Measurements from ENCODE around the gene LRRFIP1. TPM values are rescaled to one million over a fixed set of nuclear protein-coding genes. Genes with fewer than 3 reads are reported as not detected.
A peak's percentile ranks its signal among the peaks of the same experiment; 100 is the strongest.

The LRRFIP1 gene
- total and polyA plus RNA-seq, 2 of the 13 experiments (the other 11 are each of a cell fraction or from before 2014, with no cell fraction given): 15.9 to 40.5 TPM

DNA sequence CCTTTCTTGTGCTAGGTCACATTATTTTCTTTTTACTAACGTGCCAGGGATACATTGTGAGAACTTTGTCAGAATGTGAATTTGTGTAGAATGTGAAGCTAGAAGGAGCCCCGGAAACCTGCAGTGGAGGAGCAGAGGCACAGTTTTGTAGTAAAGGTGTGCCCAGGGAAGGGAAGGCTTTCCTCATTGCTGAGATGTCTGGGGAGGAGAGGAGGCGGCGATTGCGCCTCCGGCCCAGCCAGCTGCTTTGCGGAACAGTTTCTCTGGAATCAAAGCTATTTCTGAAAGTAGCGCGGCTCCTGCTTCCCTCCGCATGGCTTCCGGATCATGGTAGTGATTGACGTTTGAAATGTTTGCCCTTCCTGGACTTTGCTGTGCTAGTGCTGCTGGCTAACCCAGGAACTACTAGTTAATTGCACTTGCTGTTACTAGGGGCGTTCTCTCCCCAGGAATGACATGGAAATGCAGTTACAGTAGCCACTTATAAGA lies 88.1 kb downstream of the LRRFIP1 start (continued):
- TF ChIP-seq, protein P1, sequence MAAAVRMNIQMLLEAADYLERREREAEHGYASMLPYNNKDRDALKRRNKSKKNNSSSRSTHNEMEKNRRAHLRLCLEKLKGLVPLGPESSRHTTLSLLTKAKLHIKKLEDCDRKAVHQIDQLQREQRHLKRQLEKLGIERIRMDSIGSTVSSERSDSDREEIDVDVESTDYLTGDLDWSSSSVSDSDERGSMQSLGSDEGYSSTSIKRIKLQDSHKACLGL (CRISPR knock-in tag; IDR thresholded peaks at IDR 0.05): no peak
- TF ChIP-seq, protein P2, sequence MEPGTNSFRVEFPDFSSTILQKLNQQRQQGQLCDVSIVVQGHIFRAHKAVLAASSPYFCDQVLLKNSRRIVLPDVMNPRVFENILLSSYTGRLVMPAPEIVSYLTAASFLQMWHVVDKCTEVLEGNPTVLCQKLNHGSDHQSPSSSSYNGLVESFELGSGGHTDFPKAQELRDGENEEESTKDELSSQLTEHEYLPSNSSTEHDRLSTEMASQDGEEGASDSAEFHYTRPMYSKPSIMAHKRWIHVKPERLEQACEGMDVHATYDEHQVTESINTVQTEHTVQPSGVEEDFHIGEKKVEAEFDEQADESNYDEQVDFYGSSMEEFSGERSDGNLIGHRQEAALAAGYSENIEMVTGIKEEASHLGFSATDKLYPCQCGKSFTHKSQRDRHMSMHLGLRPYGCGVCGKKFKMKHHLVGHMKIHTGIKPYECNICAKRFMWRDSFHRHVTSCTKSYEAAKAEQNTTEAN (CRISPR knock-in tag; conservative IDR thresholded peaks at IDR 0.05): no peak
- TF ChIP-seq GABPA (IDR thresholded peaks at IDR 0.05; ENCODE audit: low read depth, low read length) (peak; percentile 48), GABPA (CRISPR knock-in tag; IDR thresholded peaks at IDR 0.05; ENCODE audit: low read depth) (peak; percentile 88), ISL2 (CRISPR knock-in tag; IDR thresholded peaks at IDR 0.05) (no peak), ZEB1 (IDR thresholded peaks at IDR 0.05; ENCODE audit: insufficient replicate concordance, low read depth) (peak; percentile 40), ZNF431 (CRISPR knock-in tag; IDR thresholded peaks at IDR 0.05; ENCODE audit: borderline replicate concordance, low read depth) (no peak; the same call in 1 of the 2 replicates), ZNF7 (CRISPR knock-in tag; IDR thresholded peaks at IDR 0.05) (no peak), TEAD2 (CRISPR knock-in tag; IDR thresholded peaks at IDR 0.05) (no peak), GATAD2A (CRISPR knock-in tag; IDR thresholded peaks at IDR 0.05) (peak; percentile 77), NFIC (IDR thresholded peaks at IDR 0.05; ENCODE audit: low read length) (no peak), PRPF4 (IDR thresholded peaks at IDR 0.05; ENCODE audit: low read depth, low read length, poor library complexity, severe bottlenecking) (no peak), RCOR2 (CRISPR knock-in tag; IDR thresholded peaks at IDR 0.05) (no peak), NCOA5 (CRISPR knock-in tag; IDR thresholded peaks at IDR 0.05) (no peak), ZNF335 (CRISPR knock-in tag; IDR thresholded peaks at IDR 0.05) (no peak)
- TF ChIP-seq, protein P3, sequence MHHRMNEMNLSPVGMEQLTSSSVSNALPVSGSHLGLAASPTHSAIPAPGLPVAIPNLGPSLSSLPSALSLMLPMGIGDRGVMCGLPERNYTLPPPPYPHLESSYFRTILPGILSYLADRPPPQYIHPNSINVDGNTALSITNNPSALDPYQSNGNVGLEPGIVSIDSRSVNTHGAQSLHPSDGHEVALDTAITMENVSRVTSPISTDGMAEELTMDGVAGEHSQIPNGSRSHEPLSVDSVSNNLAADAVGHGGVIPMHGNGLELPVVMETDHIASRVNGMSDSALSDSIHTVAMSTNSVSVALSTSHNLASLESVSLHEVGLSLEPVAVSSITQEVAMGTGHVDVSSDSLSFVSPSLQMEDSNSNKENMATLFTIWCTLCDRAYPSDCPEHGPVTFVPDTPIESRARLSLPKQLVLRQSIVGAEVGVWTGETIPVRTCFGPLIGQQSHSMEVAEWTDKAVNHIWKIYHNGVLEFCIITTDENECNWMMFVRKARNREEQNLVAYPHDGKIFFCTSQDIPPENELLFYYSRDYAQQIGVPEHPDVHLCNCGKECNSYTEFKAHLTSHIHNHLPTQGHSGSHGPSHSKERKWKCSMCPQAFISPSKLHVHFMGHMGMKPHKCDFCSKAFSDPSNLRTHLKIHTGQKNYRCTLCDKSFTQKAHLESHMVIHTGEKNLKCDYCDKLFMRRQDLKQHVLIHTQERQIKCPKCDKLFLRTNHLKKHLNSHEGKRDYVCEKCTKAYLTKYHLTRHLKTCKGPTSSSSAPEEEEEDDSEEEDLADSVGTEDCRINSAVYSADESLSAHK (CRISPR knock-in tag; IDR thresholded peaks at IDR 0.05; ENCODE audit: borderline replicate concordance): no peak
- TF ChIP-seq, protein P4, sequence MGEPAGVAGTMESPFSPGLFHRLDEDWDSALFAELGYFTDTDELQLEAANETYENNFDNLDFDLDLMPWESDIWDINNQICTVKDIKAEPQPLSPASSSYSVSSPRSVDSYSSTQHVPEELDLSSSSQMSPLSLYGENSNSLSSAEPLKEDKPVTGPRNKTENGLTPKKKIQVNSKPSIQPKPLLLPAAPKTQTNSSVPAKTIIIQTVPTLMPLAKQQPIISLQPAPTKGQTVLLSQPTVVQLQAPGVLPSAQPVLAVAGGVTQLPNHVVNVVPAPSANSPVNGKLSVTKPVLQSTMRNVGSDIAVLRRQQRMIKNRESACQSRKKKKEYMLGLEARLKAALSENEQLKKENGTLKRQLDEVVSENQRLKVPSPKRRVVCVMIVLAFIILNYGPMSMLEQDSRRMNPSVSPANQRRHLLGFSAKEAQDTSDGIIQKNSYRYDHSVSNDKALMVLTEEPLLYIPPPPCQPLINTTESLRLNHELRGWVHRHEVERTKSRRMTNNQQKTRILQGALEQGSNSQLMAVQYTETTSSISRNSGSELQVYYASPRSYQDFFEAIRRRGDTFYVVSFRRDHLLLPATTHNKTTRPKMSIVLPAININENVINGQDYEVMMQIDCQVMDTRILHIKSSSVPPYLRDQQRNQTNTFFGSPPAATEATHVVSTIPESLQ (CRISPR knock-in tag; conservative IDR thresholded peaks at IDR 0.05): no peak
- TF ChIP-seq, protein P5, sequence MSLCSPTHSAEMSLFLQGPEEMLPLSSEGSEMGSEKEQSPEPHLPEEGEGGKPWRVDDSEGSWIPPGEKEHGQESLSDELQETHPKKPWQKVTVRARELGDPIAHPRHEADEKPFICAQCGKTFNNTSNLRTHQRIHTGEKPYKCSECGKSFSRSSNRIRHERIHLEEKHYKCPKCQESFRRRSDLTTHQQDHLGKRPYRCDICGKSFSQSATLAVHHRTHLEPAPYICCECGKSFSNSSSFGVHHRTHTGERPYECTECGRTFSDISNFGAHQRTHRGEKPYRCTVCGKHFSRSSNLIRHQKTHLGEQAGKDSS (CRISPR knock-in tag; IDR thresholded peaks at IDR 0.05; ENCODE audit: borderline replicate concordance, low read depth): peak; percentile 70
- TF ChIP-seq, protein P6, sequence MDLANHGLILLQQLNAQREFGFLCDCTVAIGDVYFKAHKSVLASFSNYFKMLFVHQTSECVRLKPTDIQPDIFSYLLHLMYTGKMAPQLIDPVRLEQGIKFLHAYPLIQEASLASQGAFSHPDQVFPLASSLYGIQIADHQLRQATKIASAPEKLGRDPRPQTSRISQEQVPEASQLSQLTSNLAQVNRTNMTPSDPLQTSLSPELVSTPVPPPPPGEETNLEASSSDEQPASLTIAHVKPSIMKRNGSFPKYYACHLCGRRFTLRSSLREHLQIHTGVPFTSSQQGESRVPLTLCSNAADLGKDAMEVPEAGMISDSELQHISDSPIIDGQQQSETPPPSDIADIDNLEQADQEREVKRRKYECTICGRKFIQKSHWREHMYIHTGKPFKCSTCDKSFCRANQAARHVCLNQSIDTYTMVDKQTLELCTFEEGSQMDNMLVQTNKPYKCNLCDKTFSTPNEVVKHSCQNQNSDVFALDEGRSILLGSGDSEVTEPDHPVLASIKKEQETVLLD (CRISPR knock-in tag; IDR thresholded peaks at IDR 0.05; ENCODE audit: low read depth): no peak
- TF ChIP-seq, protein P7, sequence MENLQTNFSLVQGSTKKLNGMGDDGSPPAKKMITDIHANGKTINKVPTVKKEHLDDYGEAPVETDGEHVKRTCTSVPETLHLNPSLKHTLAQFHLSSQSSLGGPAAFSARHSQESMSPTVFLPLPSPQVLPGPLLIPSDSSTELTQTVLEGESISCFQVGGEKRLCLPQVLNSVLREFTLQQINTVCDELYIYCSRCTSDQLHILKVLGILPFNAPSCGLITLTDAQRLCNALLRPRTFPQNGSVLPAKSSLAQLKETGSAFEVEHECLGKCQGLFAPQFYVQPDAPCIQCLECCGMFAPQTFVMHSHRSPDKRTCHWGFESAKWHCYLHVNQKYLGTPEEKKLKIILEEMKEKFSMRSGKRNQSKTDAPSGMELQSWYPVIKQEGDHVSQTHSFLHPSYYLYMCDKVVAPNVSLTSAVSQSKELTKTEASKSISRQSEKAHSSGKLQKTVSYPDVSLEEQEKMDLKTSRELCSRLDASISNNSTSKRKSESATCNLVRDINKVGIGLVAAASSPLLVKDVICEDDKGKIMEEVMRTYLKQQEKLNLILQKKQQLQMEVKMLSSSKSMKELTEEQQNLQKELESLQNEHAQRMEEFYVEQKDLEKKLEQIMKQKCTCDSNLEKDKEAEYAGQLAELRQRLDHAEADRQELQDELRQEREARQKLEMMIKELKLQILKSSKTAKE (CRISPR knock-in tag; IDR thresholded peaks at IDR 0.05; ENCODE audit: borderline replicate concordance): no peak

Measured in HepG2 (cell line).